ENCODE measurements around the gene IGFLR1.

DNA sequence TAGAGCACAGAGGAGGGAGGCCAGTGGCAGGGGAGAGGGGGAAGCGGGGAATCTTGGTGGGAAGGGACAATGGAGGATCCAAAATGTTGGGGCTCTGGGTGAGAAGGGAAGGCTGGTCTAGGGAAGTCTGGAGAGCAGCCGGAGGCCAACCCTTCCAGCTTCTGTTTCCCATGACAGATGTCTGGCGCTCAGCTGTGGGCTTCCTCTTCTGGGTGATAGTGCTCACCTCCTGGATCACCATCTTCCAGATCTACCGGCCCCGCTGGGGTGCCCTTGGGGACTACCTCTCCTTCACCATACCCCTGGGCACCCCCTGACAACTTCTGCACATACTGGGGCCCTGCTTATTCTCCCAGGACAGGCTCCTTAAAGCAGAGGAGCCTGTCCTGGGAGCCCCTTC, 4.3 kb upstream of the IGFLR1 start:
- no peak for TF ChIP-seq POLR2A (IDR thresholded peaks at IDR 0.05; ENCODE audit: low read depth, low read length)
- no peak for TF ChIP-seq BHLHE40 (IDR thresholded peaks at IDR 0.05; ENCODE audit: low read depth, low read length)
- TF ChIP-seq, protein P1, sequence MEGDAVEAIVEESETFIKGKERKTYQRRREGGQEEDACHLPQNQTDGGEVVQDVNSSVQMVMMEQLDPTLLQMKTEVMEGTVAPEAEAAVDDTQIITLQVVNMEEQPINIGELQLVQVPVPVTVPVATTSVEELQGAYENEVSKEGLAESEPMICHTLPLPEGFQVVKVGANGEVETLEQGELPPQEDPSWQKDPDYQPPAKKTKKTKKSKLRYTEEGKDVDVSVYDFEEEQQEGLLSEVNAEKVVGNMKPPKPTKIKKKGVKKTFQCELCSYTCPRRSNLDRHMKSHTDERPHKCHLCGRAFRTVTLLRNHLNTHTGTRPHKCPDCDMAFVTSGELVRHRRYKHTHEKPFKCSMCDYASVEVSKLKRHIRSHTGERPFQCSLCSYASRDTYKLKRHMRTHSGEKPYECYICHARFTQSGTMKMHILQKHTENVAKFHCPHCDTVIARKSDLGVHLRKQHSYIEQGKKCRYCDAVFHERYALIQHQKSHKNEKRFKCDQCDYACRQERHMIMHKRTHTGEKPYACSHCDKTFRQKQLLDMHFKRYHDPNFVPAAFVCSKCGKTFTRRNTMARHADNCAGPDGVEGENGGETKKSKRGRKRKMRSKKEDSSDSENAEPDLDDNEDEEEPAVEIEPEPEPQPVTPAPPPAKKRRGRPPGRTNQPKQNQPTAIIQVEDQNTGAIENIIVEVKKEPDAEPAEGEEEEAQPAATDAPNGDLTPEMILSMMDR (conservative IDR thresholded peaks at IDR 0.05; ENCODE audit: low read depth, low read length) = no peak
- no peak for TF ChIP-seq MAZ (IDR thresholded peaks at IDR 0.05; ENCODE audit: borderline replicate concordance, low read depth, low read length)
- TF ChIP-seq, protein P2, sequence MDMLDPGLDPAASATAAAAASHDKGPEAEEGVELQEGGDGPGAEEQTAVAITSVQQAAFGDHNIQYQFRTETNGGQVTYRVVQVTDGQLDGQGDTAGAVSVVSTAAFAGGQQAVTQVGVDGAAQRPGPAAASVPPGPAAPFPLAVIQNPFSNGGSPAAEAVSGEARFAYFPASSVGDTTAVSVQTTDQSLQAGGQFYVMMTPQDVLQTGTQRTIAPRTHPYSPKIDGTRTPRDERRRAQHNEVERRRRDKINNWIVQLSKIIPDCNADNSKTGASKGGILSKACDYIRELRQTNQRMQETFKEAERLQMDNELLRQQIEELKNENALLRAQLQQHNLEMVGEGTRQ (IDR thresholded peaks at IDR 0.05; ENCODE audit: low read depth, low read length) = no peak
- no peak for TF ChIP-seq MAFK (IDR thresholded peaks at IDR 0.05; ENCODE audit: low read depth, low read length)
- no peak for TF ChIP-seq RCOR1 (IDR thresholded peaks at IDR 0.05; ENCODE audit: insufficient replicate concordance, low read length)
- no peak for TF ChIP-seq FOS (IDR thresholded peaks at IDR 0.05; ENCODE audit: low read depth, low read length)
- TF ChIP-seq MXI1 (IDR thresholded peaks at IDR 0.05; ENCODE audit: borderline replicate concordance, low read depth, low read length) = no peak
- no peak for TF ChIP-seq RFX5 (IDR thresholded peaks at IDR 0.05; ENCODE audit: low read depth, low read length)
- TF ChIP-seq SMC3 (IDR thresholded peaks at IDR 0.05; ENCODE audit: low read depth, low read length) = no peak
- TF ChIP-seq, protein P3, sequence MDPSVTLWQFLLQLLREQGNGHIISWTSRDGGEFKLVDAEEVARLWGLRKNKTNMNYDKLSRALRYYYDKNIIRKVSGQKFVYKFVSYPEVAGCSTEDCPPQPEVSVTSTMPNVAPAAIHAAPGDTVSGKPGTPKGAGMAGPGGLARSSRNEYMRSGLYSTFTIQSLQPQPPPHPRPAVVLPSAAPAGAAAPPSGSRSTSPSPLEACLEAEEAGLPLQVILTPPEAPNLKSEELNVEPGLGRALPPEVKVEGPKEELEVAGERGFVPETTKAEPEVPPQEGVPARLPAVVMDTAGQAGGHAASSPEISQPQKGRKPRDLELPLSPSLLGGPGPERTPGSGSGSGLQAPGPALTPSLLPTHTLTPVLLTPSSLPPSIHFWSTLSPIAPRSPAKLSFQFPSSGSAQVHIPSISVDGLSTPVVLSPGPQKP (IDR thresholded peaks at IDR 0.05; ENCODE audit: borderline replicate concordance, low read depth, low read length) = no peak
- no peak for TF ChIP-seq CEBPB (IDR thresholded peaks at IDR 0.05; ENCODE audit: low read depth, low read length)
- TF ChIP-seq NFE2L2 (IDR thresholded peaks at IDR 0.05; ENCODE audit: low read depth, low read length) = no peak
